HepG2 (cell line): ENCODE results near the gene NUTF2. TPM values are rescaled to one million over a fixed set of nuclear protein-coding genes. Genes with fewer than 3 reads are reported as not detected.

ENCODE experiments used
- ATAC-seq: fragments of 200-7000 bp; cut with Tn5 transposase; 3 replicates; pipeline ENCODE4 v1.9.1; 2020; ENCODE audit warnings: mild to moderate bottlenecking, moderate library complexity
- BruUV-seq: library from RNA; stranded (reverse); fragments of 400-500 nt; replicated peaks from 2 replicates; lab custom pipeline; 2021; lab: Mats Ljungman, UMichigan
- CTCF ChIA-PET: fragments of 300-600 bp; formaldehyde crosslinking; extraction: SDS; loops from one replicate; lab custom pipeline; 2021; ENCODE audit warnings: low total read pairs, inconsistent platforms, low intra/inter-chr PET ratio; lab: Yijun Ruan, JAX
- POLR2A ChIA-PET: fragments of 350-600 bp; sonication (Branson Sonifier 250); formaldehyde crosslinking; loops from one replicate; lab custom pipeline; 2020; ENCODE audit warnings: antibody characterized with exemption, inconsistent platforms; lab: Yijun Ruan, JAX
- DNase-seq: peaks from one replicate; pipeline ENCODE4 v3.0.0-alpha.2; 2015; ENCODE audit warnings: low spot score
- FAIRE-seq: peaks from 3 replicates; lab custom pipeline; 2011; peaks lifted over from hg19 to GRCh38; lab: Jason Lieb, UNC
- H2AFZ ChIP-seq: one replicate; pipeline ENCODE4 v1.6.1; 2011; ENCODE audit warnings: low read length, inconsistent platforms
- H3K27ac ChIP-seq: fragments of 300-600 bp; 3 replicates; pipeline ENCODE4 v1.8.0; 2011; ENCODE audit warnings: mixed run types, mild to moderate bottlenecking, mixed read lengths, low read length, inconsistent platforms; ENCODE audit not compliant: insufficient read depth; ENCODE audit errors: extremely low read length
- H3K27me3 ChIP-seq, 2 experiments: fragments of 200-600 bp in 1 of 2; 2 replicates in 1 of 2; 3 replicates in 1 of 2; pipeline versions ENCODE4 v1.6.0 to v1.8.0; 2011; ENCODE audit warnings: low read length in 2 of 2, mild to moderate bottlenecking in 2 of 2, moderate library complexity in 2 of 2, inconsistent platforms in 1 of 2; ENCODE audit not compliant: insufficient read depth in 2 of 2, control insufficient read depth in 1 of 2
- H3K36me3 ChIP-seq, 2 experiments: fragments of 200-600 bp in 1 of 2; replicated peaks in 1 of 2; 2 replicates in 1 of 2; 3 replicates in 1 of 2; pipeline versions ENCODE4 v1.5.1 to v1.8.0; 2011; ENCODE audit warnings: low read length in 2 of 2, inconsistent platforms in 1 of 2; ENCODE audit not compliant: insufficient read depth in 2 of 2, control insufficient read depth in 1 of 2
- H3K4me1 ChIP-seq: 2 replicates; pipeline ENCODE4 v1.5.1; 2012; ENCODE audit warnings: low read length, inconsistent platforms; ENCODE audit not compliant: insufficient read depth
- H3K4me2 ChIP-seq: 2 replicates; pipeline ENCODE4 v1.6.0; 2011; ENCODE audit warnings: low read depth, low read length, inconsistent platforms
- H3K4me3 ChIP-seq, 3 experiments: fragments of 200-600 bp in 1 of 3; sonication (generic), shearing (Covaris generic) in 1 of 3; replicated peaks in 1 of 3; 2 replicates each; pipeline ENCODE4 v1.5.1; 2011 to 2016; ENCODE audit warnings: low read length in 3 of 3, inconsistent platforms in 2 of 3, low read depth in 2 of 3, mild to moderate bottlenecking in 2 of 3, control low read depth in 1 of 3, mixed read lengths in 1 of 3; ENCODE audit not compliant: insufficient read depth in 1 of 3
- H3K79me2 ChIP-seq: one replicate; pipeline ENCODE4 v1.6.1; 2011; ENCODE audit warnings: low read length, inconsistent platforms; ENCODE audit not compliant: insufficient read depth
- H3K9ac ChIP-seq: 2 replicates; pipeline ENCODE4 v1.6.0; 2011; ENCODE audit warnings: mild to moderate bottlenecking, low read depth, low read length, inconsistent platforms; ENCODE audit not compliant: insufficient read depth
- H3K9me3 ChIP-seq: 2 replicates; pipeline ENCODE4 v1.5.1; 2012; ENCODE audit warnings: mild to moderate bottlenecking, low read length
- H4K20me1 ChIP-seq: 2 replicates; pipeline ENCODE4 v1.6.0; 2011; ENCODE audit warnings: inconsistent platforms, mild to moderate bottlenecking, low read length, moderate library complexity; ENCODE audit not compliant: insufficient read depth
- CHD2 ChIP-seq: IDR thresholded peaks from 2 replicates; pipeline ENCODE4 v1.6.1; 2011; ENCODE audit warnings: low read depth, low read length, improper control_type of control experiment
- DR1 ChIP-seq: sonication (generic); formaldehyde crosslinking; IDR thresholded peaks from 2 replicates; pipeline ENCODE4 v1.8.0; 2021; ENCODE audit warnings: mild to moderate bottlenecking, missing genetic modification reagents, inconsistent platforms
- FOXO4 ChIP-seq: sonication (generic); formaldehyde crosslinking; conservative IDR thresholded peaks from 2 replicates; pipeline ENCODE4 v1.8.1; 2023; ENCODE audit warnings: missing genetic modification reagents
- HNRNPUL1 ChIP-seq: fragments of 200-400 bp; formaldehyde crosslinking; IDR thresholded peaks from 2 replicates; pipeline ENCODE4 v1.6.1; 2017; ENCODE audit warnings: low read depth, mild to moderate bottlenecking, low read length, moderate library complexity
- RFX1 ChIP-seq: fragments of 450-650 bp; IDR thresholded peaks from 2 replicates; pipeline ENCODE4 v1.6.1; 2017
- ZBTB33 ChIP-seq: sonication (generic); formaldehyde crosslinking; IDR thresholded peaks from 2 replicates; pipeline ENCODE4 v1.4.0; 2020; ENCODE audit warnings: missing genetic modification reagents
- ZNF10 ChIP-seq: sonication (generic); formaldehyde crosslinking; IDR thresholded peaks from 2 replicates; pipeline ENCODE4 v1.4.0; 2020; ENCODE audit warnings: mild to moderate bottlenecking, low read depth, missing genetic modification reagents, borderline replicate concordance
- ZNF230 ChIP-seq: sonication (generic); formaldehyde crosslinking; IDR thresholded peaks from 2 replicates; pipeline ENCODE4 v1.4.0; 2020; ENCODE audit warnings: mild to moderate bottlenecking, missing genetic modification reagents
- ZNF296 ChIP-seq: sonication (generic); formaldehyde crosslinking; conservative IDR thresholded peaks from 2 replicates; pipeline ENCODE4 v1.5.0; 2020; ENCODE audit warnings: mild to moderate bottlenecking, missing genetic modification reagents
- ZNF562 ChIP-seq: sonication (generic); formaldehyde crosslinking; IDR thresholded peaks from 2 replicates; pipeline ENCODE4 v1.8.0; 2022; ENCODE audit warnings: missing genetic modification reagents, borderline replicate concordance
- WGBS: methylation state at CpG from one replicate; pipeline ENCODE4 v1.1.6; 2017; ENCODE audit warnings: low lambda C conversion rate; 5-methylcytosine and 5-hydroxymethylcytosine counted together
- in situ Hi-C: cut with HindIII; loops from 2 replicates; pipeline ENCODE4 v1.10.0; 2017; ENCODE audit warnings: low pct_unique_long_range_greater_than_20kb; ENCODE audit not compliant: extremely low pct_ligation_motif_present
- intact Hi-C: fragments of 100-400 bp; cut with micrococcal nuclease; formaldehyde crosslinking; loops from one replicate; pipeline ENCODE4 v1.10.0; 2022; ENCODE audit not compliant: unreplicated experiment
- polyA plus RNA-seq, 8 experiments: library from polyadenylated mRNA; depleted of rRNA in 3 of 8; stranded (reverse) in 7 of 8; unstranded in 1 of 8; fragments of >200 nt; fragmentation: Illumina TruSeq in 4 of 8; extraction: Trizol in 4 of 8; gene quantifications; 2 replicates each; pipeline versions ENCODE4 v1.2.1 to v1.2.3, GENCODE V29; 2011 to 2016; ENCODE audit warnings: low read depth in 4 of 8, missing spikeins in 1 of 8, mixed read lengths in 1 of 8; ENCODE audit not compliant: insufficient read depth in 1 of 8
- total RNA-seq, 5 experiments: library from RNA; depleted of rRNA; stranded (reverse); fragments of >200 nt; fragmentation: Illumina TruSeq; extraction: Trizol; gene quantifications; 2 replicates each; pipeline ENCODE4 v1.2.3, GENCODE V29; 2016; ENCODE audit warnings: low read depth in 1 of 5
- TF ChIP-seq, protein P1 (sequence below): sonication (generic); formaldehyde crosslinking; IDR thresholded peaks from 2 replicates; pipeline ENCODE4 v1.5.0; 2020; ENCODE audit warnings: mild to moderate bottlenecking, missing genetic modification reagents, moderate library complexity

Gene NUTF2
- total and polyA plus RNA-seq, 2 of the 13 experiments (the other 11 are each of a cell fraction or from before 2014, with no cell fraction given), result 168 to 214 TPM

DNA sequence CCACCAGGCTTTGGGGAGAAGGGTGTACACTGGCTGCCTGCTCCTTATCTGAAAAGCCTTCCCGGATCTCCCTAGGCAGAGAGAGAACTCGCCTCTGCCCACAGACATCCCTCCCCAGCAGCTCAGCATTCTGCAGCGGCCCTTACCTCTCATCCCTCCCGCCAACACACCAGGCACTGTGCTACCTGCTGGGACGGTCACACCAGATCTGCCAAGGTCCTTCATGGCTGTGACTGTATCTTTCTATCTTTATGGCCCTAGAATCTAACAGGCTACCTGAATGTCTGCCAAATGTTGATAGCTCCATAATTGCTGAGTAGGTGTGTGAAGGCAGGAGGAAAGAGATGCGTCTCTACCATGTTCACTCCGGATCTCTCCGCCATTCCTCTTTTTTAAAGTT is 32.2 kb upstream of the NUTF2 start:
- DNase-seq, result no peak
- in situ Hi-C loops (loop anchor here (10.0 kb wide), 1 partner anchor 230 kb away; no protein-coding TSS in a partner anchor), intact Hi-C loops (loop anchor here (10.0 kb wide), 1 partner anchor 250 kb away; no protein-coding TSS in a partner anchor)
- no TSS peak for BruUV-seq
- Histone ChIP-seq H4K20me1 (no peaks in the 10 kb centered on the region), H3K9me3 (no peaks in the 10 kb centered on the region), H3K27me3 (0 out of 5 replicates have a peak, but pooled peaks cover 0 to 2% of the 10 kb centered on the region in 2 experiments), H3K4me1 (peaks cover 10% of the 10 kb centered on the region), H3K9ac (no peak overlapping the region), H2AFZ (no peak overlapping the region), H3K4me2 (no peak overlapping the region), H3K4me3 (no peak overlapping the region), H3K36me3 (no peaks in the 10 kb centered on the region), H3K79me2 (no peaks in the 10 kb centered on the region), H3K27ac (no peak overlapping the region)
- CTCF ChIA-PET, result interaction anchor here (1.1 to 3.8 kb wide), 3 partner anchors 28 to 114 kb away, joined by 4 to 37 read pairs (median 28); partner anchors contain the start of gene THAP11
- 51% methylated on average over 8 of the region's 8 CpGs for WGBS
- ATAC-seq, result no peak
- no peak for FAIRE-seq
- POLR2A ChIA-PET, result no interaction called here
- peak; percentile 51; the same call in 1 of the 2 replicates for TF ChIP-seq ZBTB33 (CRISPR knock-in tag)
- TF ChIP-seq DR1 (CRISPR knock-in tag), result no peak

DNA sequence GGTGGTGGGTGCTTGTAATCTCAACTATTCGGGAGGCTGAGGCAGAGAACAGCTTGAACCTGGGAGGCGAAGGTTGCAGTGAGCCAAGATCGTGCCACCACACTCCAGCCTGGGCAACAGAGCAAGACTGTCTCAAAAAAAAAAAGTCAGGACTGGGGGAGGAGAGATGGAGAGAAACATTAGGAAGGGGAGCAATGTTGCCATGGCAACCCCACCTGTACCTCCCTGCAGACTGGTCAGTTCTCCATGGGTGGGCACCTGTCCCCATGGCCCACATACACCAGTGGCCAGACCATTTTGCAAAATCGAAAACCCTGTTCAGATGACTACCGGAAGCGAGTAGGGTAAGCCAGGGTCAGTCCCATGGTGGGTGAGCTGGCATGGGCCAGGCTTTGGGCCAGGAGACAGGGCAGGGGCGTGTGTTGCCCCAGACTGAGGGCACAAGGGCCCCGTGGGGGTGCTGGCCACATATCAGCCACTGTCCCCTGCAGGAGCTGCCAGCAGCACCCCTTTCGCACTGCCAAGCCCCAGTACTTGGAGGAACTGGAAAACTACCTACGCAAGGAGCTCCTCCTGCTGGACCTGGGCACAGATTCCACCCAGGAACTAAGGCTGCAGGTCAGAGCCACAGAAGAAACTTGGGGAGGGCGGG is 26.0 kb upstream of the NUTF2 start:
- 68% methylated on average over 7 of the region's 11 CpGs for WGBS
- in situ Hi-C loops, result no loop called here

More for the DNA sequence above, 26.0 kb upstream of the NUTF2 start:
- BruUV-seq, result no TSS peak
- no peak overlapping the region for H3K4me2 ChIP-seq
- no peaks in the 10 kb centered on the region for H3K36me3 ChIP-seq
- H4K20me1 ChIP-seq, result no peaks in the 10 kb centered on the region
- H3K79me2 ChIP-seq, result no peaks in the 10 kb centered on the region
- H3K27me3 ChIP-seq, result peaks cover 0 to 2% of the 10 kb centered on the region in 2 experiments; a peak in 1 of 5 replicates
- H3K9me3 ChIP-seq, result no peaks in the 10 kb centered on the region
- ChIA-PET CTCF (no interaction called here), POLR2A (interaction anchor here (0.6 to 0.9 kb wide), 2 partner anchors 13 to 149 kb away, joined by 3 to 4 read pairs; no protein-coding TSS in a partner anchor)
- no peak for TF ChIP-seq ZNF10 (CRISPR knock-in tag)
- no peak for TF ChIP-seq HNRNPUL1
- TF ChIP-seq ZNF230 (CRISPR knock-in tag), result no peak
- no peak for TF ChIP-seq CHD2
- TF ChIP-seq FOXO4 (CRISPR knock-in tag), result no peak
- TF ChIP-seq ZNF296 (CRISPR knock-in tag), result no peak
- TF ChIP-seq, protein P1, sequence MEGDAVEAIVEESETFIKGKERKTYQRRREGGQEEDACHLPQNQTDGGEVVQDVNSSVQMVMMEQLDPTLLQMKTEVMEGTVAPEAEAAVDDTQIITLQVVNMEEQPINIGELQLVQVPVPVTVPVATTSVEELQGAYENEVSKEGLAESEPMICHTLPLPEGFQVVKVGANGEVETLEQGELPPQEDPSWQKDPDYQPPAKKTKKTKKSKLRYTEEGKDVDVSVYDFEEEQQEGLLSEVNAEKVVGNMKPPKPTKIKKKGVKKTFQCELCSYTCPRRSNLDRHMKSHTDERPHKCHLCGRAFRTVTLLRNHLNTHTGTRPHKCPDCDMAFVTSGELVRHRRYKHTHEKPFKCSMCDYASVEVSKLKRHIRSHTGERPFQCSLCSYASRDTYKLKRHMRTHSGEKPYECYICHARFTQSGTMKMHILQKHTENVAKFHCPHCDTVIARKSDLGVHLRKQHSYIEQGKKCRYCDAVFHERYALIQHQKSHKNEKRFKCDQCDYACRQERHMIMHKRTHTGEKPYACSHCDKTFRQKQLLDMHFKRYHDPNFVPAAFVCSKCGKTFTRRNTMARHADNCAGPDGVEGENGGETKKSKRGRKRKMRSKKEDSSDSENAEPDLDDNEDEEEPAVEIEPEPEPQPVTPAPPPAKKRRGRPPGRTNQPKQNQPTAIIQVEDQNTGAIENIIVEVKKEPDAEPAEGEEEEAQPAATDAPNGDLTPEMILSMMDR (CRISPR knock-in tag), result 0 out of 2 replicates have a peak, but pooled peaks have one; percentile 16
- TF ChIP-seq RFX1, result peak; percentile 52
- no peak for TF ChIP-seq ZNF562 (CRISPR knock-in tag)
- intact Hi-C loops, result no loop called here
- ATAC-seq (no peak), FAIRE-seq (no peak), DNase-seq (no peak)
- H3K9ac ChIP-seq, result no peak overlapping the region
- no peak overlapping the region for H2AFZ ChIP-seq
- no peak overlapping the region for H3K27ac ChIP-seq
- no peak overlapping the region for H3K4me3 ChIP-seq
- H3K4me1 ChIP-seq, result peaks cover 31% of the 10 kb centered on the region
